Sigmoid colon (tissue), 4 donors: ENCODE data around the gene ATOX1.

Experiments used
- EP300 ChIP-seq, 4 donors: sonication (generic); formaldehyde crosslinking; IDR thresholded peaks; one replicate each; pipeline ENCODE4 v1.6.1; 2017; ENCODE audit warnings: antibody characterized with exemption in 4 of 4
- TF ChIP-seq, protein P1 (sequence below), 4 experiments: fragments of 450-650 bp in 3 of 4; fragments of 200-600 bp in 1 of 4; IDR thresholded peaks; one replicate each; pipeline ENCODE4 v1.5.1; 2016 to 2019; ENCODE audit warnings: antibody characterized with exemption in 4 of 4, mild to moderate bottlenecking in 3 of 4, moderate library complexity in 2 of 4

DNA sequence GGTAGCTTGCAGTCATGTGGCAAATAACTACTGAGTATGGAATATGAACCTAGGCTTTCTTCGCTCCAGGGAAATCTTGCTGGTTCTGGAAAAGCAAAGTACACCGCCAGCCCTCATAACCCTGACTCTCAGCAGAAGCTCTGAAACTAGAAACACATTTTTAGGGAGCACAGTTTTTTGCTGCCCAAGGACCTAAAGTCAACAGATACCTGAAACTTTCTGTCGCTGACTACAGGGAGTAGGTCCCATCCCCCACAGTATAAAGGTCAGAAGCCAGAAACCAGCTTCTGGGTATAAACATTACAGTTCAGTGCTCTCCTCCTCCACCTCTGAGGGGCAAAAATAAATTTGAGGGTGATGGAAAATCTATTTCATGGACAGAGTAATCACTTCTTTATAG is 3.0 kb downstream of the ATOX1 start:
- TF ChIP-seq, protein P1, sequence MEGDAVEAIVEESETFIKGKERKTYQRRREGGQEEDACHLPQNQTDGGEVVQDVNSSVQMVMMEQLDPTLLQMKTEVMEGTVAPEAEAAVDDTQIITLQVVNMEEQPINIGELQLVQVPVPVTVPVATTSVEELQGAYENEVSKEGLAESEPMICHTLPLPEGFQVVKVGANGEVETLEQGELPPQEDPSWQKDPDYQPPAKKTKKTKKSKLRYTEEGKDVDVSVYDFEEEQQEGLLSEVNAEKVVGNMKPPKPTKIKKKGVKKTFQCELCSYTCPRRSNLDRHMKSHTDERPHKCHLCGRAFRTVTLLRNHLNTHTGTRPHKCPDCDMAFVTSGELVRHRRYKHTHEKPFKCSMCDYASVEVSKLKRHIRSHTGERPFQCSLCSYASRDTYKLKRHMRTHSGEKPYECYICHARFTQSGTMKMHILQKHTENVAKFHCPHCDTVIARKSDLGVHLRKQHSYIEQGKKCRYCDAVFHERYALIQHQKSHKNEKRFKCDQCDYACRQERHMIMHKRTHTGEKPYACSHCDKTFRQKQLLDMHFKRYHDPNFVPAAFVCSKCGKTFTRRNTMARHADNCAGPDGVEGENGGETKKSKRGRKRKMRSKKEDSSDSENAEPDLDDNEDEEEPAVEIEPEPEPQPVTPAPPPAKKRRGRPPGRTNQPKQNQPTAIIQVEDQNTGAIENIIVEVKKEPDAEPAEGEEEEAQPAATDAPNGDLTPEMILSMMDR (IDR thresholded peaks at IDR 0.05): no peak
- no peak for TF ChIP-seq EP300 (IDR thresholded peaks at IDR 0.05)
